Esophagus (tissue), 2 donors: ENCODE measurements around the gene OAF. TPM values are rescaled to one million over a fixed set of nuclear protein-coding genes. Genes with fewer than 3 reads are reported as not detected.

Experiments
- H3K27ac ChIP-seq, 2 donors: one replicate each; pipeline ENCODE4 v1.5.1; 2013; ENCODE audit warnings: low read depth in 2 of 2, mild to moderate bottlenecking in 2 of 2, inconsistent platforms in 1 of 2, low read length in 1 of 2, moderate library complexity in 1 of 2
- H3K27me3 ChIP-seq, 2 donors: one replicate each; pipeline ENCODE4 v1.6.1; 2013; ENCODE audit warnings: low read length in 2 of 2, control low read depth in 1 of 2, mild to moderate bottlenecking in 1 of 2; ENCODE audit not compliant: insufficient read depth in 2 of 2, control insufficient read depth in 1 of 2
- H3K36me3 ChIP-seq, 2 donors: one replicate each; pipeline ENCODE4 v1.6.1; 2013; ENCODE audit warnings: low read length in 1 of 2; ENCODE audit not compliant: control insufficient read depth in 2 of 2, insufficient read depth in 2 of 2
- H3K4me1 ChIP-seq, 2 donors: one replicate each; pipeline ENCODE4 v1.6.1; 2013; ENCODE audit warnings: low read length in 1 of 2; ENCODE audit not compliant: control insufficient read depth in 2 of 2, insufficient read depth in 2 of 2
- H3K4me3 ChIP-seq, 2 donors: one replicate each; pipeline ENCODE4 v1.5.1; 2013; ENCODE audit warnings: low read length in 2 of 2, mild to moderate bottlenecking in 2 of 2, low read depth in 1 of 2, moderate library complexity in 1 of 2
- H3K9me3 ChIP-seq, 2 donors: one replicate each; pipeline ENCODE4 v1.6.1; 2013; ENCODE audit warnings: mild to moderate bottlenecking in 2 of 2, low read depth in 1 of 2, low read length in 1 of 2, moderate library complexity in 1 of 2; ENCODE audit not compliant: control insufficient read depth in 2 of 2, insufficient read depth in 1 of 2
- WGBS, 2 donors: extraction: QIAGEN DNeasy Blood & Tissue Kit; methylation state at CpG; one replicate each; pipeline ENCODE4 v1.1.7; 2013; 5-methylcytosine and 5-hydroxymethylcytosine counted together
- polyA plus RNA-seq, 2 donors: library from polyadenylated mRNA; stranded (reverse); fragments of 200-250 nt; gene quantifications; one replicate each; pipeline ENCODE4 v1.2.3, GENCODE V29; 2013
- donor health status: healthy with polysubstance abuse.
- donor health status: Bipolar disorder and iron deficiency.

OAF gene
- polyA plus RNA-seq, 2 donors = 7.2 to 8.4 TPM

GRCh38 chr11:120217941-120218694, 7.3 kb downstream of the OAF start:
- H3K27me3 ChIP-seq = no peaks in the 10 kb centered on the region
- WGBS, 2 donors = 45 to 53% methylated on average over 12 of the region's 12 CpGs
- peaks cover 6 to 19% of the 10 kb centered on the region in 2 donors for H3K4me1 ChIP-seq
- peak overlapping the region in 1 of 2 donors; percentile 37 for H3K27ac ChIP-seq
- H3K9me3 ChIP-seq = no peaks in the 10 kb centered on the region
- no peaks in the 10 kb centered on the region for H3K36me3 ChIP-seq
- no peak overlapping the region for H3K4me3 ChIP-seq

GRCh38 chr11:120218695-120219033, 7.8 kb downstream of the OAF start:
- Histone ChIP-seq H3K27ac (peak overlapping the region in 1 of 2 donors; percentile 37), H3K27me3 (no peaks in the 10 kb centered on the region), H3K4me3 (no peak overlapping the region), H3K36me3 (no peaks in the 10 kb centered on the region), H3K9me3 (no peaks in the 10 kb centered on the region), H3K4me1 (peaks cover 6 to 19% of the 10 kb centered on the region in 2 donors)
- 52 to 61% methylated on average over 10 of the region's 10 CpGs for WGBS, 2 donors

GRCh38 chr11:120219232-120219937, 8.6 kb downstream of the OAF start:
- Histone ChIP-seq H3K4me3 (no peak overlapping the region), H3K27me3 (no peaks in the 10 kb centered on the region), H3K4me1 (peaks cover 6 to 19% of the 10 kb centered on the region in 2 donors), H3K27ac (peak overlapping the region; percentile 21 to 27), H3K36me3 (no peaks in the 10 kb centered on the region), H3K9me3 (no peaks in the 10 kb centered on the region)
- 69 to 71% methylated on average over 13 of the region's 13 CpGs for WGBS, 2 donors

- Histone ChIP-seq H3K27me3 (no peaks in the 10 kb centered on the region), H3K4me1 (peaks cover 6 to 19% of the 10 kb centered on the region in 2 donors), H3K9me3 (no peaks in the 10 kb centered on the region), H3K36me3 (no peaks in the 10 kb centered on the region), H3K27ac (peak overlapping the region in 1 of 2 donors; percentile 15), H3K4me3 (no peak overlapping the region)
- 63 to 73% methylated on average over 9 of the region's 9 CpGs for WGBS, 2 donors
Observed at GRCh38 chr11:120219938-120220746, 9.3 kb downstream of the OAF start.

GRCh38 chr11:120220747-120221037, 9.9 kb downstream of the OAF start:
- H3K4me1 ChIP-seq = peaks cover 6 to 20% of the 10 kb centered on the region in 2 donors
- WGBS, 2 donors = 83 to 92% methylated on average over 4 of the region's 4 CpGs
- no peak overlapping the region for H3K4me3 ChIP-seq

GRCh38 chr11:120221115-120221752, 10.4 kb downstream of the OAF start:
- peak overlapping the region in 1 of 2 donors; percentile 42 for H3K27ac ChIP-seq
- H3K4me3 ChIP-seq = no peak overlapping the region
- no peaks in the 10 kb centered on the region for H3K27me3 ChIP-seq
- peaks cover 6 to 21% of the 10 kb centered on the region in 2 donors for H3K4me1 ChIP-seq
- WGBS, 2 donors = 68 to 90% methylated on average over 1 of the region's 1 CpG
- no peaks in the 10 kb centered on the region for H3K9me3 ChIP-seq
- H3K36me3 ChIP-seq = no peaks in the 10 kb centered on the region

More at GRCh38 chr11:120220747-120221037, 9.9 kb downstream of the OAF start:
- peak overlapping the region in 1 of 2 donors; percentile 42 for H3K27ac ChIP-seq
- H3K27me3 ChIP-seq = no peaks in the 10 kb centered on the region
- H3K9me3 ChIP-seq = no peaks in the 10 kb centered on the region
- no peaks in the 10 kb centered on the region for H3K36me3 ChIP-seq

- H3K4me3 ChIP-seq = no peak overlapping the region
- H3K36me3 ChIP-seq = no peaks in the 10 kb centered on the region
- peaks cover 4 to 21% of the 10 kb centered on the region in 2 donors for H3K4me1 ChIP-seq
- H3K27ac ChIP-seq = no peak overlapping the region
- WGBS, 2 donors = 79 to 86% methylated on average over 8 of the region's 8 CpGs
- no peaks in the 10 kb centered on the region for H3K27me3 ChIP-seq
- H3K9me3 ChIP-seq = no peaks in the 10 kb centered on the region
Observed at GRCh38 chr11:120222916-120223315, 12.1 kb downstream of the OAF start.

GRCh38 chr11:120223793-120224192, 13.0 kb downstream of the OAF start:
- H3K27ac ChIP-seq = no peak overlapping the region
- H3K4me3 ChIP-seq = no peak overlapping the region
- no peaks in the 10 kb centered on the region for H3K36me3 ChIP-seq
- no peaks in the 10 kb centered on the region for H3K9me3 ChIP-seq
- peaks cover 3 to 14% of the 10 kb centered on the region in 2 donors for H3K4me1 ChIP-seq
- H3K27me3 ChIP-seq = no peaks in the 10 kb centered on the region
- WGBS, 2 donors = 8 to 20% methylated on average over 1 of the region's 1 CpG

- H3K9me3 ChIP-seq = no peaks in the 10 kb centered on the region
- no peaks in the 10 kb centered on the region for H3K27me3 ChIP-seq
- WGBS, 2 donors = 71 to 75% methylated on average over 6 of the region's 6 CpGs
- no peaks in the 10 kb centered on the region for H3K36me3 ChIP-seq
- no peak overlapping the region for H3K4me3 ChIP-seq
- peak overlapping the region; percentile 37 to 55 for H3K27ac ChIP-seq
- H3K4me1 ChIP-seq = peaks cover 3 to 14% of the 10 kb centered on the region in 2 donors
Observed at GRCh38 chr11:120224361-120224760, 13.5 kb downstream of the OAF start.
